K562 (cell line): ENCODE results near the gene SLIT2. TPM values are rescaled to one million over a fixed set of nuclear protein-coding genes. Genes with fewer than 3 reads are reported as not detected.

ENCODE experiments used
- ATAC-seq: fragments of 200-7000 bp; cut with Tn5 transposase; 3 replicates; pipeline ENCODE4 v1.9.1; 2020; ENCODE audit warnings: moderate library complexity
- BruUV-seq: library from RNA; stranded (reverse); fragments of 400-500 nt; replicated peaks from 2 replicates; lab custom pipeline; 2021; lab: Mats Ljungman, UMichigan
- CTCF ChIA-PET: fragments of 300-600 bp; formaldehyde crosslinking; extraction: SDS; loops from one replicate; lab custom pipeline; 2021; ENCODE audit warnings: low intra/inter-chr PET ratio; lab: Yijun Ruan, JAX
- POLR2A ChIA-PET: fragments of 300-600, 350-650 bp; sonication (Branson Sonifier 250); formaldehyde crosslinking; extraction: SDS; loops from one replicate; lab custom pipeline; 2021; ENCODE audit warnings: antibody characterized with exemption, inconsistent platforms; lab: Yijun Ruan, JAX
- DNase-seq, 4 experiments: peaks; one replicate each; pipeline versions ENCODE4 v3.0.0 to v3.0.0-alpha.2; 2011 to 2018; ENCODE audit warnings: low spot score in 3 of 4, mixed read lengths in 3 of 4; ENCODE audit errors: extremely low read depth in 1 of 4
- FAIRE-seq: peaks from 2 replicates; lab custom pipeline; 2011; peaks lifted over from hg19 to GRCh38; lab: Jason Lieb, UNC
- H2AFZ ChIP-seq: 2 replicates; pipeline ENCODE4 v1.6.0; 2011; ENCODE audit warnings: low read depth, low read length, control low read depth, inconsistent platforms
- H3K27ac ChIP-seq: fragments of 200-600 bp; 3 replicates; pipeline ENCODE4 v1.8.0; 2011; ENCODE audit warnings: low read depth, mild to moderate bottlenecking, control low read depth, inconsistent platforms, low read length, moderate library complexity, mixed read lengths; ENCODE audit errors: extremely low read depth
- H3K27me3 ChIP-seq, 2 experiments: fragments of 300-600 bp in 1 of 2; 2 replicates in 1 of 2; 3 replicates in 1 of 2; pipeline versions ENCODE4 v1.6.0 to v1.8.0; 2011; ENCODE audit warnings: inconsistent platforms in 2 of 2, low read length in 2 of 2, mild to moderate bottlenecking in 1 of 2, mixed read lengths in 1 of 2, moderate library complexity in 1 of 2; ENCODE audit not compliant: control insufficient read depth in 2 of 2, insufficient read depth in 2 of 2
- H3K36me3 ChIP-seq: fragments of 300-600 bp; 3 replicates; pipeline ENCODE4 v1.8.0; 2011; ENCODE audit warnings: mild to moderate bottlenecking, low read length, inconsistent platforms; ENCODE audit not compliant: control insufficient read depth, insufficient read depth
- H3K4me1 ChIP-seq, 2 experiments: fragments of 200-600 bp in 1 of 2; replicated peaks in 1 of 2; 2 replicates in 1 of 2; 3 replicates in 1 of 2; pipeline versions ENCODE4 v1.5.1 to v1.8.0; 2011; ENCODE audit warnings: inconsistent platforms in 2 of 2, low read length in 2 of 2, mild to moderate bottlenecking in 1 of 2, mixed read lengths in 1 of 2, moderate library complexity in 1 of 2; ENCODE audit not compliant: control insufficient read depth in 2 of 2, insufficient read depth in 2 of 2
- H3K4me2 ChIP-seq: 2 replicates; pipeline ENCODE4 v1.6.1; 2011; ENCODE audit warnings: low read length, control low read depth, inconsistent platforms, mixed read lengths; ENCODE audit not compliant: insufficient read depth
- H3K4me3 ChIP-seq: fragments of 200-600 bp; sonication (generic), shearing (Covaris generic); 2 replicates; pipeline ENCODE4 v1.5.1; 2016; ENCODE audit warnings: control low read depth, inconsistent platforms
- H3K79me2 ChIP-seq: fragments of 200-600 bp; 3 replicates; pipeline ENCODE4 v1.8.0; 2011; ENCODE audit warnings: low read length, inconsistent platforms; ENCODE audit not compliant: control insufficient read depth, insufficient read depth
- H3K9ac ChIP-seq, 2 experiments: 2 replicates each; pipeline versions ENCODE4 v1.6.0 to v1.6.1; 2011; ENCODE audit warnings: low read depth in 2 of 2, low read length in 2 of 2, control low read depth in 1 of 2, inconsistent platforms in 1 of 2, mild to moderate bottlenecking in 1 of 2, mixed read lengths in 1 of 2; ENCODE audit not compliant: insufficient read depth in 1 of 2
- H3K9me1 ChIP-seq: one replicate; pipeline ENCODE4 v1.6.0; 2011; ENCODE audit warnings: inconsistent platforms, mild to moderate bottlenecking, low read length, moderate library complexity; ENCODE audit not compliant: control insufficient read depth, insufficient read depth
- H3K9me3 ChIP-seq: replicated peaks from 2 replicates; pipeline ENCODE4 v1.5.1; 2011; ENCODE audit warnings: low read depth, low read length, inconsistent platforms; ENCODE audit not compliant: control insufficient read depth, insufficient read depth
- H4K20me1 ChIP-seq: replicated peaks from 2 replicates; pipeline ENCODE4 v1.6.1; 2011; ENCODE audit warnings: low read length, inconsistent platforms, mixed read lengths; ENCODE audit not compliant: control insufficient read depth, insufficient read depth
- ARHGAP35 ChIP-seq: fragments of 450-650 bp; IDR thresholded peaks from 2 replicates; pipeline ENCODE4 v1.6.1; 2018; ENCODE audit not compliant: partially characterized antibody
- BRD9 ChIP-seq: fragments of 450-650 bp; IDR thresholded peaks from 2 replicates; pipeline ENCODE4 v1.6.1; 2018; ENCODE audit warnings: low read depth; ENCODE audit not compliant: partially characterized antibody
- CBX2 ChIP-seq: fragments of 200-600 bp; sonication (generic); IDR thresholded peaks from one replicate; pipeline ENCODE4 v1.6.1; 2012; ENCODE audit warnings: mild to moderate bottlenecking, low read length, inconsistent platforms; ENCODE audit not compliant: insufficient read depth, poor library complexity, severe bottlenecking
- NRF1 ChIP-seq, 2 experiments: fragments of 450-650 bp; IDR thresholded peaks in 1 of 2; conservative IDR thresholded peaks in 1 of 2; 2 replicates each; pipeline ENCODE4 v1.6.1; 2014; ENCODE audit warnings: mild to moderate bottlenecking in 2 of 2
- NUFIP1 ChIP-seq: fragments of 450-650 bp; IDR thresholded peaks from 2 replicates; pipeline ENCODE4 v1.6.1; 2018; ENCODE audit not compliant: partially characterized antibody
- ZC3H8 ChIP-seq: fragments of 450-650 bp; IDR thresholded peaks from 2 replicates; pipeline ENCODE4 v1.6.1; 2017
- ZNF146 ChIP-seq: IDR thresholded peaks from one replicate; pipeline ENCODE4 v1.6.1; 2018; ENCODE audit warnings: missing compliant biosample characterization; ENCODE audit not compliant: unreplicated experiment
- ZNF197 ChIP-seq: fragments of 200-800 bp; sonication (Bioruptor generic); IDR thresholded peaks from 2 replicates; pipeline ENCODE4 v1.6.1; 2016; ENCODE audit warnings: low read depth, missing genetic modification characterization, missing compliant biosample characterization
- ZNF232 ChIP-seq: sonication (generic); formaldehyde crosslinking; IDR thresholded peaks from 2 replicates; pipeline ENCODE4 v1.8.0; 2022; ENCODE audit warnings: mild to moderate bottlenecking, missing genetic modification reagents
- ZNF75A ChIP-seq: fragments of 450-650 bp; formaldehyde crosslinking; IDR thresholded peaks from 2 replicates; pipeline ENCODE4 v1.4.0; 2020; ENCODE audit warnings: mild to moderate bottlenecking
- WGBS: fragments of 100-300 bp; shearing (Covaris generic); methylation state at CpG from one replicate; pipeline ENCODE4 v1.1.6; 2016; ENCODE audit warnings: low coverage, mixed read lengths; ENCODE audit not compliant: insufficient coverage; ENCODE audit errors: missing lambda C conversion rate; 5-methylcytosine and 5-hydroxymethylcytosine counted together
- in situ Hi-C: fragments of 300-500 bp; cut with MboI; formaldehyde crosslinking; loops from 4 replicates; pipeline ENCODE4 v1.15.0; 2018; ENCODE audit warnings: inconsistent platforms, mixed read lengths
- intact Hi-C: fragments of 100-400 bp; cut with micrococcal nuclease; formaldehyde crosslinking; loops from 2 replicates; pipeline ENCODE4 v1.14.2; 2022
- polyA plus RNA-seq, 8 experiments: library from polyadenylated mRNA; depleted of rRNA in 4 of 8; stranded (reverse) in 5 of 8; unstranded in 3 of 8; fragments of >200 nt; fragmentation: Nextera tagmentation in 2 of 8; fragmentation: Illumina TruSeq in 1 of 8; extraction: Ambion mirVana in 2 of 8; extraction: Trizol in 1 of 8; gene quantifications; 2 replicates each; pipeline versions ENCODE4 v1.2.1 to v1.2.3, GENCODE V29; 2011 to 2014; ENCODE audit warnings: inconsistent platforms in 1 of 8, missing spikeins in 1 of 8
- total RNA-seq, 7 experiments: library from RNA; depleted of rRNA in 6 of 7; stranded (reverse); fragments of >200 nt in 6 of 7; fragmentation: Illumina TruSeq in 2 of 7; extraction: Trizol in 2 of 7; gene quantifications; 2 replicates each; pipeline versions ENCODE4 v1.2.1 to v1.2.3, GENCODE V29; 2011 to 2021; ENCODE audit warnings: low replicate concordance in 1 of 7
- TF ChIP-seq, protein P1 (sequence below): sonication (generic); formaldehyde crosslinking; IDR thresholded peaks from 2 replicates; pipeline ENCODE4 v1.8.0; 2023; ENCODE audit warnings: missing genetic modification reagents, mild to moderate bottlenecking, borderline replicate concordance
- TF ChIP-seq, protein P2 (sequence below), 2 experiments: IDR thresholded peaks; 2 replicates each; pipeline ENCODE4 v1.6.1; 2011; ENCODE audit warnings: borderline replicate concordance in 1 of 2, control low read depth in 1 of 2, low read depth in 1 of 2, low read length in 1 of 2, mild to moderate bottlenecking in 1 of 2, mixed read lengths in 1 of 2, moderate library complexity in 1 of 2; ENCODE audit not compliant: insufficient read depth in 1 of 2, insufficient read length in 1 of 2, poor library complexity in 1 of 2, severe bottlenecking in 1 of 2; ENCODE audit errors: extremely low read depth in 1 of 2
- TF ChIP-seq, protein P3 (sequence below): fragments of 250-450 bp; sonication (Bioruptor Pico); IDR thresholded peaks from 2 replicates; pipeline ENCODE4 v1.5.0; 2021; ENCODE audit warnings: mild to moderate bottlenecking, moderate library complexity

Gene SLIT2
- total and polyA plus RNA-seq, 9 of the 15 experiments (the other 6 are each of a cell fraction or from before 2014, with no cell fraction given): 1.8 to 8.1 (median 4.1) TPM

DNA sequence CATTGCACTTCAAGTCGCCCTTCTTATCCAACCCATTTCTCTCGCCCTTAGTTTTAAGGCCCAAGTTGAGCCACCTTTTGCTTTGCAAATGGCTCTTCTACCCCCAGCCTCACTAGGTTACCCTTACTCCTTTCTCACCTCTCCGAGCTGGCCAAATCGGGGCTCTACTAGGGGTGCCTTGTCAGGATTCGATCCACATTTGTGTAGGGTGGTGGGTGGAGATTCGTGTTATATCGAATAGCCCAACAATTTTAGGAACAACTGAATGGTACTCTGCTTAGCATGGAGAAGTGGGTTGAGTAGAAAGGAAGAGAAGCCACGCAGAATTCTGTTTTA is 3.5 kb downstream of the SLIT2 start:
- ATAC-seq (no peak), FAIRE-seq (no peak), DNase-seq (no peak)
- H2AFZ ChIP-seq: no peak overlapping the region
- in situ Hi-C loops (no loop called here), intact Hi-C loops (no loop called here)
- peaks cover 0 to 7% of the 10 kb centered on the region in 2 experiments; a peak in 2 of 5 replicates for H3K4me1 ChIP-seq
- H3K27me3 ChIP-seq: peaks cover 0 to 7% of the 10 kb centered on the region in 2 experiments; a peak in 2 of 5 replicates
- BruUV-seq: no TSS peak
- H4K20me1 ChIP-seq: no peaks in the 10 kb centered on the region
- H3K4me2 ChIP-seq: no peak overlapping the region
- H3K79me2 ChIP-seq: no peaks in the 10 kb centered on the region
- H3K9ac ChIP-seq: no peak overlapping the region
- H3K9me3 ChIP-seq: no peaks in the 10 kb centered on the region
- ChIA-PET CTCF (no interaction called here), POLR2A (no interaction called here)
- H3K36me3 ChIP-seq: no peaks in the 10 kb centered on the region
- no peak overlapping the region for H3K27ac ChIP-seq
- 0% methylated on average over 8 of the region's 8 CpGs for WGBS
- H3K9me1 ChIP-seq: no peaks in the 10 kb centered on the region
- no peak overlapping the region for H3K4me3 ChIP-seq
- TF ChIP-seq ZC3H8 (no peak), ZNF146 (CRISPR knock-in tag) (no peak), BRD9 (no peak), ZNF75A (CRISPR knock-in tag) (no peak), CBX2 (no peak), ZNF232 (CRISPR knock-in tag) (no peak), NUFIP1 (no peak), NRF1 (conservative IDR thresholded peaks at IDR 0.05 in 1 of 2, IDR thresholded peaks at IDR 0.05 in 1 of 2) (no peak), ARHGAP35 (no peak), ZNF197 (CRISPR knock-in tag) (no peak)
- TF ChIP-seq, protein P1, sequence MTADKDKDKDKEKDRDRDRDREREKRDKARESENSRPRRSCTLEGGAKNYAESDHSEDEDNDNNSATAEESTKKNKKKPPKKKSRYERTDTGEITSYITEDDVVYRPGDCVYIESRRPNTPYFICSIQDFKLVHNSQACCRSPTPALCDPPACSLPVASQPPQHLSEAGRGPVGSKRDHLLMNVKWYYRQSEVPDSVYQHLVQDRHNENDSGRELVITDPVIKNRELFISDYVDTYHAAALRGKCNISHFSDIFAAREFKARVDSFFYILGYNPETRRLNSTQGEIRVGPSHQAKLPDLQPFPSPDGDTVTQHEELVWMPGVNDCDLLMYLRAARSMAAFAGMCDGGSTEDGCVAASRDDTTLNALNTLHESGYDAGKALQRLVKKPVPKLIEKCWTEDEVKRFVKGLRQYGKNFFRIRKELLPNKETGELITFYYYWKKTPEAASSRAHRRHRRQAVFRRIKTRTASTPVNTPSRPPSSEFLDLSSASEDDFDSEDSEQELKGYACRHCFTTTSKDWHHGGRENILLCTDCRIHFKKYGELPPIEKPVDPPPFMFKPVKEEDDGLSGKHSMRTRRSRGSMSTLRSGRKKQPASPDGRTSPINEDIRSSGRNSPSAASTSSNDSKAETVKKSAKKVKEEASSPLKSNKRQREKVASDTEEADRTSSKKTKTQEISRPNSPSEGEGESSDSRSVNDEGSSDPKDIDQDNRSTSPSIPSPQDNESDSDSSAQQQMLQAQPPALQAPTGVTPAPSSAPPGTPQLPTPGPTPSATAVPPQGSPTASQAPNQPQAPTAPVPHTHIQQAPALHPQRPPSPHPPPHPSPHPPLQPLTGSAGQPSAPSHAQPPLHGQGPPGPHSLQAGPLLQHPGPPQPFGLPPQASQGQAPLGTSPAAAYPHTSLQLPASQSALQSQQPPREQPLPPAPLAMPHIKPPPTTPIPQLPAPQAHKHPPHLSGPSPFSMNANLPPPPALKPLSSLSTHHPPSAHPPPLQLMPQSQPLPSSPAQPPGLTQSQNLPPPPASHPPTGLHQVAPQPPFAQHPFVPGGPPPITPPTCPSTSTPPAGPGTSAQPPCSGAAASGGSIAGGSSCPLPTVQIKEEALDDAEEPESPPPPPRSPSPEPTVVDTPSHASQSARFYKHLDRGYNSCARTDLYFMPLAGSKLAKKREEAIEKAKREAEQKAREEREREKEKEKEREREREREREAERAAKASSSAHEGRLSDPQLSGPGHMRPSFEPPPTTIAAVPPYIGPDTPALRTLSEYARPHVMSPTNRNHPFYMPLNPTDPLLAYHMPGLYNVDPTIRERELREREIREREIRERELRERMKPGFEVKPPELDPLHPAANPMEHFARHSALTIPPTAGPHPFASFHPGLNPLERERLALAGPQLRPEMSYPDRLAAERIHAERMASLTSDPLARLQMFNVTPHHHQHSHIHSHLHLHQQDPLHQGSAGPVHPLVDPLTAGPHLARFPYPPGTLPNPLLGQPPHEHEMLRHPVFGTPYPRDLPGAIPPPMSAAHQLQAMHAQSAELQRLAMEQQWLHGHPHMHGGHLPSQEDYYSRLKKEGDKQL (CRISPR knock-in tag): no peak
- TF ChIP-seq, protein P2, sequence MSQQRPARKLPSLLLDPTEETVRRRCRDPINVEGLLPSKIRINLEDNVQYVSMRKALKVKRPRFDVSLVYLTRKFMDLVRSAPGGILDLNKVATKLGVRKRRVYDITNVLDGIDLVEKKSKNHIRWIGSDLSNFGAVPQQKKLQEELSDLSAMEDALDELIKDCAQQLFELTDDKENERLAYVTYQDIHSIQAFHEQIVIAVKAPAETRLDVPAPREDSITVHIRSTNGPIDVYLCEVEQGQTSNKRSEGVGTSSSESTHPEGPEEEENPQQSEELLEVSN (IDR thresholded peaks at IDR 0.05; ENCODE audit: borderline replicate concordance in 1 of 2, extremely low read depth in 1 of 2, insufficient read depth in 1 of 2, insufficient read length in 1 of 2, low read depth in 1 of 2, low read length in 1 of 2, poor library complexity in 1 of 2, severe bottlenecking in 1 of 2): no peak
- TF ChIP-seq, protein P3, sequence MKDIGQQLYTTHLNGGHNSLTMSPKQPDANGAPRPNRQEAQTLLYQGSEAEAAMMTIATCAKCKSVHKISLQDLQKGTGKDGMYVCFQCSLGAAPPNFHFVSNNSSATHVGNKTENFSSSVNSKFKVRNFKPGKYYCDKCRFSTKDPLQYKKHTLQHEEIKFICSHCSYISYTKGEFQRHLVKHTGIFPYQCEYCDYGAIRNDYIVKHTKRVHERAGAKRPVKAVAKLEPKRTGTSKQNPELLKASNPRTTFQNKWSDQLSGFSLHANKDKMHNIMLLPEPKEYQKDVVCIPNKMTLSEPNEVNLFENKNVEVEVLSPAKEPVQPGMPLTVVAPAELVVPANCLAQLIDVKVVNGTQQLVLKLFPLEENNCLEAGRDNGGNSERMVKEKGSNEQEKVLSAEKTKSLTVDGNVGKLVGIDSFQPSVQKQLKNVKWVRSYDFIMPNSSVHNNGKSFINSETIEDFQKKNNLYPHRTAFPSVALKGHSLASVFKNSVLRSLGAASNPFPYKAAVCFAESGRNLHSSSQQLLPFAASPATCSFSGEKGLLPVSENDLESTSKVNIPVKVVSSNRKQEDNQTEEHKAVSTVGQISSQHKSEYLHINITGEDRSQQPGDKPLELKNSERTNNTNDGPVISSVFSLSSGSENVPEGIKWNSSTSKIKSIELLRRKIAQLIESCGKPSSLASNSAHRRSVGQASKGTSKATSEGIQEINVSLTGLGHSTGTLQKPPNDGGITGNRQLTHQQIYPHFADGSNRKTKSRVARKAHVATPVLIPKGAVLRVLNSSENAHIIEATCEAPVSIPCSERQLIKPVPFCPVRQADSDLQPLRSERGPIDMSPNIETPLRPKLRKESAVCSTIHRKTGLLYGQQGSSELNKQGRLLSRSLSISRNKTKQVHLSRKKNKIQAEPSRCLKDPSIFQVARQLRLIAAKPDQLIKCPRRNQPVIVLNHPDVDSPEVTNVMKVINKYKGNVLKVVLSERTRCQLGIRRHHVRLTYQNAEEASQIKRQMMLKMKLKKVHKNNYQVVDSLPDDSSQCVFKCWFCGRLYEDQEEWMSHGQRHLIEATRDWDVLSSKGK (CRISPR knock-in tag): no peak
